Mesenchymal stem cell (in vitro differentiated cells and primary cell): ENCODE measurements around the gene SLC6A13.

ENCODE experiments used
- DNase-seq: peaks from one replicate; pipeline ENCODE4 v3.0.0-alpha.2; 2013
- H2AFZ ChIP-seq: one replicate; pipeline ENCODE4 v1.6.1; 2013; ENCODE audit warnings: low read depth, mild to moderate bottlenecking, control low read depth, inconsistent platforms, low read length, moderate library complexity
- H2AK5ac ChIP-seq: 2 replicates; pipeline ENCODE4 v1.6.1; 2013; ENCODE audit warnings: low read length, moderate library complexity, mild to moderate bottlenecking, inconsistent platforms; ENCODE audit not compliant: severe bottlenecking
- H2BK120ac ChIP-seq: one replicate; pipeline ENCODE4 v1.6.1; 2013; ENCODE audit warnings: low read depth, mild to moderate bottlenecking, inconsistent platforms, low read length, moderate library complexity
- H2BK12ac ChIP-seq, 2 experiments: one replicate each; pipeline ENCODE4 v1.6.1; 2013; ENCODE audit warnings: inconsistent platforms in 2 of 2, low read length in 2 of 2, mild to moderate bottlenecking in 2 of 2, moderate library complexity in 2 of 2, control low read depth in 1 of 2
- H2BK15ac ChIP-seq: one replicate; pipeline ENCODE4 v1.6.1; 2013; ENCODE audit warnings: mild to moderate bottlenecking, low read depth, inconsistent platforms; ENCODE audit not compliant: poor library complexity, severe bottlenecking
- H2BK5ac ChIP-seq: 2 replicates; pipeline ENCODE4 v1.6.1; 2013; ENCODE audit warnings: low read depth, mild to moderate bottlenecking, low read length, control low read depth, inconsistent platforms; ENCODE audit not compliant: poor library complexity, severe bottlenecking
- H3K14ac ChIP-seq, 2 experiments: one replicate each; pipeline ENCODE4 v1.6.1; 2013; ENCODE audit warnings: inconsistent platforms in 2 of 2, low read length in 2 of 2, control low read depth in 1 of 2, mild to moderate bottlenecking in 1 of 2, moderate library complexity in 1 of 2
- H3K18ac ChIP-seq, 2 experiments: one replicate each; pipeline ENCODE4 v1.6.1; 2013; ENCODE audit warnings: inconsistent platforms in 2 of 2, low read length in 2 of 2, control low read depth in 1 of 2, low read depth in 1 of 2, mild to moderate bottlenecking in 1 of 2
- H3K23ac ChIP-seq, 2 experiments: one replicate each; pipeline ENCODE4 v1.6.1; 2013; ENCODE audit warnings: inconsistent platforms in 2 of 2, low read length in 2 of 2, mild to moderate bottlenecking in 2 of 2, moderate library complexity in 2 of 2, control low read depth in 1 of 2
- H3K27ac ChIP-seq: 2 replicates; pipeline ENCODE4 v1.5.1; 2013; ENCODE audit warnings: mild to moderate bottlenecking, moderate library complexity, low read length, control low read depth, inconsistent platforms; ENCODE audit not compliant: poor library complexity, severe bottlenecking
- H3K27me3 ChIP-seq, 2 experiments: 2 replicates each; pipeline versions ENCODE4 v1.6.1 to v1.7.0; 2013; ENCODE audit warnings: low read length in 2 of 2, mild to moderate bottlenecking in 2 of 2, moderate library complexity in 2 of 2, control low read depth in 1 of 2, inconsistent platforms in 1 of 2; ENCODE audit not compliant: control insufficient read depth in 1 of 2, insufficient read depth in 1 of 2
- H3K36me3 ChIP-seq, 2 experiments: 2 replicates each; pipeline versions ENCODE4 v1.6.1 to v1.7.0; 2013; ENCODE audit warnings: low read length in 2 of 2, control low read depth in 1 of 2, inconsistent platforms in 1 of 2, low read depth in 1 of 2, mild to moderate bottlenecking in 1 of 2; ENCODE audit not compliant: insufficient read depth in 2 of 2, control insufficient read depth in 1 of 2
- H3K4ac ChIP-seq, 2 experiments: one replicate each; pipeline ENCODE4 v1.6.1; 2013; ENCODE audit warnings: inconsistent platforms in 2 of 2, low read length in 2 of 2, mild to moderate bottlenecking in 2 of 2, moderate library complexity in 2 of 2, control low read depth in 1 of 2, low read depth in 1 of 2
- H3K4me1 ChIP-seq: 2 replicates; pipeline ENCODE4 v1.6.1; 2013; ENCODE audit warnings: low read depth, low read length, control low read depth; ENCODE audit not compliant: control insufficient read depth, insufficient read depth
- H3K4me2 ChIP-seq: 2 replicates; pipeline ENCODE4 v1.6.1; 2013; ENCODE audit warnings: low read length, mild to moderate bottlenecking, inconsistent platforms; ENCODE audit not compliant: poor library complexity, severe bottlenecking
- H3K4me3 ChIP-seq, 2 experiments: 2 replicates each; pipeline versions ENCODE4 v1.5.1 to v1.7.0; 2013; ENCODE audit warnings: low read length in 2 of 2, mild to moderate bottlenecking in 2 of 2, control low read depth in 1 of 2, low read depth in 1 of 2; ENCODE audit not compliant: insufficient read depth in 1 of 2
- H3K79me1 ChIP-seq: replicated peaks from 2 replicates; pipeline ENCODE4 v1.6.1; 2013; ENCODE audit warnings: mild to moderate bottlenecking, control low read depth, low read length, inconsistent platforms; ENCODE audit not compliant: poor library complexity, severe bottlenecking
- H3K9ac ChIP-seq: 2 replicates; pipeline ENCODE4 v1.7.0; 2013; ENCODE audit warnings: mild to moderate bottlenecking, low read length, moderate library complexity
- H3K9me3 ChIP-seq: 2 replicates; pipeline ENCODE4 v1.7.0; 2013; ENCODE audit warnings: mild to moderate bottlenecking, low read length; ENCODE audit not compliant: control insufficient read depth
- H4K8ac ChIP-seq: one replicate; pipeline ENCODE4 v1.6.1; 2013; ENCODE audit warnings: inconsistent platforms, mild to moderate bottlenecking, low read length, moderate library complexity
- H4K91ac ChIP-seq: one replicate; pipeline ENCODE4 v1.6.1; 2013; ENCODE audit warnings: mild to moderate bottlenecking, low read length, inconsistent platforms
- WGBS: methylation state at CpG from one replicate; pipeline ENCODE4 v1.1.7; 2013; ENCODE audit warnings: mixed read lengths; 5-methylcytosine and 5-hydroxymethylcytosine counted together

Gene SLC6A13

DNA sequence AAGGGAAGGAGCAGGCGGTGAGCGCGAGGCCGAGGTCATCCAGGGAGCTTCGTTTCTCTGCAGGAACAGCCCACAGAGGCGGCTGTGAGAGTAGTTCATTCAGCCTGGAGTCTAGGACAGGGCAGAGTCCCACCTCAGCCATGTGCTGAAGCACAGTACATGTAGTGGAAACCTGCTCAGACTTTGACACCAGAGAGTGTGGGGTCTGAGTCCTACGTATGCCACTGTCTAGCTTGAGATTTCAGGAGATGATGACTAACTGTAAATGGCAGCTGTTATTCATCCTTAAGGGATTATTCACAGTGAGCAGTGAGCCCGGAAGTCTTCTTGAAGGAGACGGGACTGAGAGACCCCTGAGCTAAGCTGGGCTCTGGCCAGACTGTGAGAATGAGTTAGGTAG, 938 bp upstream of the SLC6A13 start:
- no peaks in the 10 kb centered on the region for H3K9me3 ChIP-seq
- H4K91ac ChIP-seq = no peak overlapping the region
- WGBS = 74% methylated on average over 9 of the region's 9 CpGs
- H3K79me1 ChIP-seq = no peaks in the 10 kb centered on the region
- no peak for DNase-seq
- H2BK120ac ChIP-seq = no peak overlapping the region
- no peak overlapping the region for H2AK5ac ChIP-seq
- no peak overlapping the region for H3K4me2 ChIP-seq
- no peak overlapping the region for H2BK12ac ChIP-seq
- H3K36me3 ChIP-seq = no peaks in the 10 kb centered on the region
- H2AFZ ChIP-seq = no peak overlapping the region
- no peak overlapping the region for H3K4ac ChIP-seq
- peaks cover 11 to 66% of the 10 kb centered on the region in 2 experiments for H3K27me3 ChIP-seq
- H3K23ac ChIP-seq = no peak overlapping the region
- H2BK5ac ChIP-seq = no peak overlapping the region
- H3K14ac ChIP-seq = no peak overlapping the region
- H3K18ac ChIP-seq = no peak overlapping the region
- H2BK15ac ChIP-seq = no peak overlapping the region
- no peak overlapping the region for H3K9ac ChIP-seq
- H3K4me1 ChIP-seq = peaks cover 9% of the 10 kb centered on the region
- no peak overlapping the region for H3K27ac ChIP-seq
- H4K8ac ChIP-seq = no peak overlapping the region
- H3K4me3 ChIP-seq = no peak overlapping the region

GRCh38 chr12:262113-262512, 523 bp downstream of the SLC6A13 start:
- H3K4me3 ChIP-seq = no peak overlapping the region
- DNase-seq = no peak
- no peak overlapping the region for H4K8ac ChIP-seq
- H3K9me3 ChIP-seq = no peaks in the 10 kb centered on the region
- no peak overlapping the region for H2BK12ac ChIP-seq
- no peak overlapping the region for H2AFZ ChIP-seq
- no peak overlapping the region for H3K4ac ChIP-seq
- H3K18ac ChIP-seq = no peak overlapping the region
- no peak overlapping the region for H3K14ac ChIP-seq
- no peak overlapping the region for H3K4me2 ChIP-seq
- no peak overlapping the region for H2BK5ac ChIP-seq
- no peaks in the 10 kb centered on the region for H3K36me3 ChIP-seq
- peaks cover 8% of the 10 kb centered on the region for H3K4me1 ChIP-seq
- H2BK15ac ChIP-seq = no peak overlapping the region
- no peak overlapping the region for H2BK120ac ChIP-seq
- H3K27ac ChIP-seq = no peak overlapping the region
- H3K9ac ChIP-seq = no peak overlapping the region
- no peak overlapping the region for H2AK5ac ChIP-seq
- peaks cover 26 to 68% of the 10 kb centered on the region in 2 experiments for H3K27me3 ChIP-seq
- no peak overlapping the region for H4K91ac ChIP-seq
- H3K23ac ChIP-seq = no peak overlapping the region
- no peaks in the 10 kb centered on the region for H3K79me1 ChIP-seq

- Histone ChIP-seq H4K91ac (no peak overlapping the region), H2BK5ac (no peak overlapping the region), H3K9ac (no peak overlapping the region), H3K4me3 (no peak overlapping the region), H3K4me2 (no peak overlapping the region), H2BK120ac (no peak overlapping the region), H3K4me1 (peaks cover 1% of the 10 kb centered on the region), H3K27ac (no peak overlapping the region), H2AFZ (no peak overlapping the region), H3K23ac (no peak overlapping the region), H3K79me1 (no peaks in the 10 kb centered on the region), H3K4ac (no peak overlapping the region), H3K36me3 (no peaks in the 10 kb centered on the region), H3K18ac (no peak overlapping the region), H2BK15ac (no peak overlapping the region), H3K9me3 (no peaks in the 10 kb centered on the region), H2AK5ac (no peak overlapping the region), H3K14ac (no peak overlapping the region), H4K8ac (no peak overlapping the region), H3K27me3 (peaks cover 36 to 89% of the 10 kb centered on the region in 2 experiments), H2BK12ac (no peak overlapping the region)
- no peak for DNase-seq
- 83% methylated on average over 14 of the region's 14 CpGs for WGBS
Measured at GRCh38 chr12:257521-258321, 4.9 kb downstream of the SLC6A13 start.

- Histone ChIP-seq H2BK5ac (no peak overlapping the region), H2BK15ac (no peak overlapping the region), H3K27me3 (peaks cover 36 to 81% of the 10 kb centered on the region in 2 experiments), H3K14ac (no peak overlapping the region), H4K91ac (no peak overlapping the region), H3K4me1 (peaks cover 4% of the 10 kb centered on the region), H3K9ac (no peak overlapping the region), H2AFZ (no peak overlapping the region), H2BK12ac (no peak overlapping the region), H3K27ac (no peak overlapping the region), H3K4me2 (no peak overlapping the region), H3K23ac (no peak overlapping the region), H2BK120ac (no peak overlapping the region), H3K79me1 (no peaks in the 10 kb centered on the region), H3K18ac (no peak overlapping the region), H3K4ac (no peak overlapping the region), H3K4me3 (no peak overlapping the region), H4K8ac (no peak overlapping the region), H3K36me3 (no peaks in the 10 kb centered on the region), H3K9me3 (no peaks in the 10 kb centered on the region), H2AK5ac (no peak overlapping the region)
- no peak for DNase-seq
- WGBS = 89% methylated on average over 2 of the region's 3 CpGs
Measured at GRCh38 chr12:256958-257357, 5.7 kb downstream of the SLC6A13 start.
